Body of pancreas (tissue), 4 donors: ENCODE measurements around the gene CMBL. TPM values are rescaled to one million over a fixed set of nuclear protein-coding genes. Genes with fewer than 3 reads are reported as not detected.

Experiments
- ATAC-seq: fragments of 150-250 bp; one replicate; pipeline ENCODE4 v1.9.1; 2016
- DNase-seq, 4 donors: peaks; one replicate each; pipeline ENCODE4 v3.0.0-alpha.2; 2019
- H3K27ac ChIP-seq, 4 donors: fragments of 200-600 bp; sonication (generic); 1 replicate in 3 of 4; 2 replicates in 1 of 4; pipeline versions ENCODE4 v1.5.1 to v1.6.1; 2016 to 2019; ENCODE audit warnings: mild to moderate bottlenecking in 1 of 4, mixed read lengths in 1 of 4, moderate library complexity in 1 of 4
- H3K27me3 ChIP-seq, 2 donors: fragments of 200-600 bp; sonication (generic); one replicate each; pipeline ENCODE4 v1.6.0; 2016; ENCODE audit warnings: mild to moderate bottlenecking in 1 of 2
- H3K36me3 ChIP-seq, 2 donors: fragments of 200-600 bp; sonication (generic); replicated peaks in 1 of 2; 2 replicates each; pipeline ENCODE4 v1.5.1; 2016; ENCODE audit warnings: low read depth in 2 of 2; ENCODE audit not compliant: insufficient read depth in 1 of 2
- H3K4me1 ChIP-seq: fragments of 200-600 bp; sonication (generic); one replicate; pipeline ENCODE4 v1.6.0; 2016
- H3K4me3 ChIP-seq, 2 donors: fragments of 200-600 bp; sonication (generic); 1 replicate in 1 of 2; 2 replicates in 1 of 2; pipeline ENCODE4 v1.5.1; 2016 to 2019
- H3K9me3 ChIP-seq, 3 donors: fragments of 200-600 bp; sonication (generic); 1 replicate in 2 of 3; 2 replicates in 1 of 3; pipeline ENCODE4 v1.5.1; 2016
- POLR2A ChIP-seq, 3 donors: fragments of 450-650 bp; IDR thresholded peaks; one replicate each; pipeline ENCODE4 v1.6.1; 2016; ENCODE audit warnings: antibody characterized with exemption in 3 of 3, mild to moderate bottlenecking in 2 of 3
- WGBS, 2 donors: methylation state at CpG; one replicate each; pipeline ENCODE4 v1.1.5; 2017; 5-methylcytosine and 5-hydroxymethylcytosine counted together
- intact Hi-C: fragments of 100-400 bp; cut with DNase I; formaldehyde crosslinking; loops from one replicate; pipeline ENCODE4 v1.15.1; 2023
- total RNA-seq, 2 donors: library from RNA; depleted of rRNA; stranded (reverse); fragments of >200 nt; gene quantifications; one replicate each; pipeline ENCODE4 v1.1.0, GENCODE V29; 2016
- TF ChIP-seq, protein P1 (sequence below), 7 experiments: fragments of 450-650 bp in 4 of 7; fragments of 200-600 bp in 3 of 7; sonication (generic) in 3 of 7; IDR thresholded peaks; one replicate each; pipeline ENCODE4 v1.5.1; 2016 to 2019; ENCODE audit warnings: antibody characterized with exemption in 7 of 7

CMBL gene
- total RNA-seq, 2 donors from 2014 or later: 4.4 to 4.9 TPM

DNA sequence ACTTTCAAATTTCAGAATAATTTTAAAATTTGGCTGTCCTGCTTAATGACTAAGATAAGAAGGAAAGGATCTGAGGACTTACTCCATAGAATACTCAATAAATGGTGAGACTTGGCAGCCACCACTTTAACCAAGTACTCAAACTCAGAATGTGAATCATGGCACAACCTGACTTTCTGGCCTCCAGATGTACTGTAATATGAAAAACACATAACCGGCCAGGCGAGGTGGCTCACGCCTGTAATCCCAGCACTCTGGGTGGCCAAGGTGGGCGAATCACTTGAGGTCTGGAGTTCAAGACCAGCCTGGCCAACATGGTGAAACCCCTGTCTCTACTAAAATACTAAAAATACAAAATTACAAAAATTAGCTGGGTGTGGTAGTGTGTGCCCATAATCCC is 35.8 kb upstream of the CMBL start:
- no peak for TF ChIP-seq POLR2A (IDR thresholded peaks at IDR 0.05)
- TF ChIP-seq, protein P1, sequence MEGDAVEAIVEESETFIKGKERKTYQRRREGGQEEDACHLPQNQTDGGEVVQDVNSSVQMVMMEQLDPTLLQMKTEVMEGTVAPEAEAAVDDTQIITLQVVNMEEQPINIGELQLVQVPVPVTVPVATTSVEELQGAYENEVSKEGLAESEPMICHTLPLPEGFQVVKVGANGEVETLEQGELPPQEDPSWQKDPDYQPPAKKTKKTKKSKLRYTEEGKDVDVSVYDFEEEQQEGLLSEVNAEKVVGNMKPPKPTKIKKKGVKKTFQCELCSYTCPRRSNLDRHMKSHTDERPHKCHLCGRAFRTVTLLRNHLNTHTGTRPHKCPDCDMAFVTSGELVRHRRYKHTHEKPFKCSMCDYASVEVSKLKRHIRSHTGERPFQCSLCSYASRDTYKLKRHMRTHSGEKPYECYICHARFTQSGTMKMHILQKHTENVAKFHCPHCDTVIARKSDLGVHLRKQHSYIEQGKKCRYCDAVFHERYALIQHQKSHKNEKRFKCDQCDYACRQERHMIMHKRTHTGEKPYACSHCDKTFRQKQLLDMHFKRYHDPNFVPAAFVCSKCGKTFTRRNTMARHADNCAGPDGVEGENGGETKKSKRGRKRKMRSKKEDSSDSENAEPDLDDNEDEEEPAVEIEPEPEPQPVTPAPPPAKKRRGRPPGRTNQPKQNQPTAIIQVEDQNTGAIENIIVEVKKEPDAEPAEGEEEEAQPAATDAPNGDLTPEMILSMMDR (IDR thresholded peaks at IDR 0.05): no peak
- ATAC-seq: no peak
- intact Hi-C loops: no loop called here
- Histone ChIP-seq H3K36me3 (no peaks in the 10 kb centered on the region), H3K9me3 (no peaks in the 10 kb centered on the region), H3K4me1 (no peaks in the 10 kb centered on the region), H3K27ac (no peak overlapping the region), H3K4me3 (no peak overlapping the region), H3K27me3 (no peaks in the 10 kb centered on the region)
- DNase-seq: no peak
- WGBS, 2 donors: 89 to 97% methylated on average over 4 of the region's 4 CpGs

DNA sequence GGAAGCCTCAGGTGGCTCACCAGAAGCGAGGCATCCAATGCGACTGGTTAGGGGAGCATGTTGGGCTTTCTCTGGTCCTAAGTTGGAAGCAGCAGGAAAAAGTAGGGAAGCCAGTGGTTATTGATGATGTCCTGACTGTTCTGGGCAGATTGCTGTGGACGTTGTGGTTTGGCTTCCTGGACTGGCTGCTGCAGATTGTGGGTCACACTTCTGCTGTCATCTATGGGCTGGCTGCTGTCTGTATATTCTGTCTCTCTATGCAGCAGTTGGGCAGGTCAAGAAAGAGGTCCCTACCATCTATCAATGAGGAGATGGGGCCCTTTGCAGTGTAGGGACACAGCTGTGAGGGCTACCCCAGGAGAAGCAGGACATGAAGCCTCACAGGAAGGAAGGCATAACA is 32.3 kb upstream of the CMBL start:
- TF ChIP-seq POLR2A (IDR thresholded peaks at IDR 0.05): no peak
- TF ChIP-seq, protein P1 (IDR thresholded peaks at IDR 0.05): no peak
- ATAC-seq (no peak), DNase-seq (no peak)
- Histone ChIP-seq H3K27me3 (no peaks in the 10 kb centered on the region), H3K36me3 (no peaks in the 10 kb centered on the region), H3K27ac (no peak overlapping the region), H3K4me1 (no peaks in the 10 kb centered on the region), H3K9me3 (no peaks in the 10 kb centered on the region), H3K4me3 (no peak overlapping the region)
- intact Hi-C loops: no loop called here
- 82 to 86% methylated on average over 3 of the region's 3 CpGs for WGBS, 2 donors

DNA sequence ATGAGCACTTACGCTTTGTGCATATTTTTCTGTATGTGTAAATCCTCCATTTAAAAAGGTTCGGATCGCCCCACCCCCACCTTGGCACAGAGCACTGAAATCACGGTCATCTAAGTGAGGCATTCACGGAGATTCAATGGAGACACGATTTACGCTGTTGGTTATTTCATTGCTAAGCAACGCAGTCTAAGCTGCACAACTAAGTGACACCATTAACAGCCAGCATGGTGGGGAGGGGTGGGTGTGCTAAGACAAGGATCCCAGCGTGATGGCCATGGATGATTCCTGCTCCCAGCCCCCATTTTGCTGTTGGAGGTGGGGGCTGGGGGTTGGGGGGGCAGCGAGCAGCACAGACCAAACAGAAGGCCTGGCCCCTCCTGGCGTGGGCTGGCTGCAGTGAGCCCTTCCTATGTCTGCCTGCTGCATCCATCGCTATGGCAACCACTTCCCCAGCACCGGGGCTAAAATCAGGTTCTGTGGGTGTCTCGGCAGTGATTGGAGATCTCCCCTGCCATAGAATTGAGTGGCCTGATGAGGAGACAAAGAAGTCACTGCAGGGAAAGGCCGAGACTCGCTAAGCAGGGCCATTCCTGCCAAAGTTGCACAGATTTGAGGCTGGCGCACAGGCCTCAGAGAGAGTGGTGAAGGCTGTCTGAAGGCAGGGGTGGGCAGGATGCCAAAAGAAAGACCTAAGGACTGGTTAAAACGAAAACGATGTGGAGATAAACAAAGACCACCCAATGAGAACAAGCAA is 31.5 kb upstream of the CMBL start:
- no peak overlapping the region for H3K27ac ChIP-seq
- H3K36me3 ChIP-seq: no peaks in the 10 kb centered on the region
- TF ChIP-seq, protein P1 (IDR thresholded peaks at IDR 0.05): no peak
- TF ChIP-seq POLR2A (IDR thresholded peaks at IDR 0.05): no peak
- no peaks in the 10 kb centered on the region for H3K9me3 ChIP-seq
- intact Hi-C loops: no loop called here
- DNase-seq (no peak), ATAC-seq (no peak)
- no peaks in the 10 kb centered on the region for H3K27me3 ChIP-seq
- peaks cover under 1% of the 10 kb centered on the region for H3K4me1 ChIP-seq
- H3K4me3 ChIP-seq: no peak overlapping the region
- 74% methylated on average over 18 to 19 of the region's 19 CpGs for WGBS, 2 donors

DNA sequence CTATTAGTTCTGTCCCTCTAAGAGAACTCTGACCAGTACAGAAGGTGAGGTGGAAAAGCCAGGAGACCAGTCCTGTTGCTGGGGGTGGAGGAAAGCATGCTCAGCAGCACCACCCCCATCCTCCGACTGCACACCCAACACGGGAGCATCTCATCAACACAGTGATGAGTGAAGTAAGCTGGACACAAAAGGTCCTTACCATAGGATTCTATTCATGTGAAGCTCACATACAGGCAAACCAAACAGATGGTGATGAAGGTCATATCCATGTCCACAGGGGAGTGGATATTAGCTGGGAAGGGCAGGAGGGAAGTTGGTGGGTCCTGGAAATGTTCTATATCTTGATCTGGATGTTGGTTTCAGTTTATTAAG is 31.0 kb upstream of the CMBL start:
- intact Hi-C loops: no loop called here
- H3K4me3 ChIP-seq: no peak overlapping the region
- ATAC-seq (no peak), DNase-seq (no peak)
- H3K4me1 ChIP-seq: peaks cover 3% of the 10 kb centered on the region
- TF ChIP-seq POLR2A (IDR thresholded peaks at IDR 0.05): no peak
- TF ChIP-seq, protein P1 (IDR thresholded peaks at IDR 0.05): no peak
- WGBS, 2 donors: 90 to 91% methylated on average over 2 of the region's 2 CpGs
- H3K27ac ChIP-seq: no peak overlapping the region
- no peaks in the 10 kb centered on the region for H3K9me3 ChIP-seq
- H3K27me3 ChIP-seq: no peaks in the 10 kb centered on the region
- no peaks in the 10 kb centered on the region for H3K36me3 ChIP-seq

DNA sequence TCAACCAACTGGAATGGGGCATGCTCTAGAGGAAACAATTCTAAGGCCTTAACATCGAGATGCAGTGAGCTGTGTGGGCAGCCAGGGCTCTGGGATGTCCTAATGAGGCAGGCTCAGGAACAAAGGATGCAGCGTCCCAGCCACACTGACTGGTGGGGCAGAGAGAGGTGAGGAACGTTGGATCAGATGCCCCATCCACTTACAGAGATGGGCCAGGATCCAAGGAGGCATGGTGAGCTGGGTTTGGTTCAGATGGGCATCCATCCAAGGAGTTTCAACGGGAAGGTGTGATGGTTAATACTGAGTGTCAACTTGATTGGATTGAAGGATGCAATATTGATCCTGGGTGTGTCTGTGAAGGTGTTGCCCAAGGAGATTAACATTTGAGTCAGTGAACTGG is 30.3 kb upstream of the CMBL start:
- Histone ChIP-seq H3K36me3 (no peaks in the 10 kb centered on the region), H3K27ac (no peak overlapping the region), H3K9me3 (no peaks in the 10 kb centered on the region), H3K4me1 (peaks cover 7% of the 10 kb centered on the region), H3K4me3 (no peak overlapping the region), H3K27me3 (no peaks in the 10 kb centered on the region)
- intact Hi-C loops: no loop called here
- ATAC-seq: no peak
- 66 to 80% methylated on average over 4 of the region's 4 CpGs for WGBS, 2 donors
- no peak for DNase-seq
- TF ChIP-seq, protein P1 (IDR thresholded peaks at IDR 0.05): no peak
- no peak for TF ChIP-seq POLR2A (IDR thresholded peaks at IDR 0.05)
